Retinal pigment epithelial cell (primary cell): ENCODE data around the gene AMOT.

Experiments used
- DNase-seq: peaks from one replicate; pipeline ENCODE4 v3.0.0-alpha.2; 2010; ENCODE audit warnings: low read depth
- H3K4me3 ChIP-seq: 2 replicates; pipeline ENCODE4 v1.5.1; 2011; ENCODE audit warnings: mild to moderate bottlenecking, low read length, control low read depth, moderate library complexity
- TF ChIP-seq, protein P1 (sequence below): conservative IDR thresholded peaks from 2 replicates; pipeline ENCODE4 v1.5.1; 2011; ENCODE audit warnings: low read depth, low read length, control low read depth, inconsistent platforms

The AMOT gene

GRCh38 chrX:112784692-112785091 is 55.9 kb downstream of the AMOT start:
- no peak for DNase-seq
- H3K4me3 ChIP-seq: no peak overlapping the region
- TF ChIP-seq, protein P1, sequence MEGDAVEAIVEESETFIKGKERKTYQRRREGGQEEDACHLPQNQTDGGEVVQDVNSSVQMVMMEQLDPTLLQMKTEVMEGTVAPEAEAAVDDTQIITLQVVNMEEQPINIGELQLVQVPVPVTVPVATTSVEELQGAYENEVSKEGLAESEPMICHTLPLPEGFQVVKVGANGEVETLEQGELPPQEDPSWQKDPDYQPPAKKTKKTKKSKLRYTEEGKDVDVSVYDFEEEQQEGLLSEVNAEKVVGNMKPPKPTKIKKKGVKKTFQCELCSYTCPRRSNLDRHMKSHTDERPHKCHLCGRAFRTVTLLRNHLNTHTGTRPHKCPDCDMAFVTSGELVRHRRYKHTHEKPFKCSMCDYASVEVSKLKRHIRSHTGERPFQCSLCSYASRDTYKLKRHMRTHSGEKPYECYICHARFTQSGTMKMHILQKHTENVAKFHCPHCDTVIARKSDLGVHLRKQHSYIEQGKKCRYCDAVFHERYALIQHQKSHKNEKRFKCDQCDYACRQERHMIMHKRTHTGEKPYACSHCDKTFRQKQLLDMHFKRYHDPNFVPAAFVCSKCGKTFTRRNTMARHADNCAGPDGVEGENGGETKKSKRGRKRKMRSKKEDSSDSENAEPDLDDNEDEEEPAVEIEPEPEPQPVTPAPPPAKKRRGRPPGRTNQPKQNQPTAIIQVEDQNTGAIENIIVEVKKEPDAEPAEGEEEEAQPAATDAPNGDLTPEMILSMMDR: no peak

DNA sequence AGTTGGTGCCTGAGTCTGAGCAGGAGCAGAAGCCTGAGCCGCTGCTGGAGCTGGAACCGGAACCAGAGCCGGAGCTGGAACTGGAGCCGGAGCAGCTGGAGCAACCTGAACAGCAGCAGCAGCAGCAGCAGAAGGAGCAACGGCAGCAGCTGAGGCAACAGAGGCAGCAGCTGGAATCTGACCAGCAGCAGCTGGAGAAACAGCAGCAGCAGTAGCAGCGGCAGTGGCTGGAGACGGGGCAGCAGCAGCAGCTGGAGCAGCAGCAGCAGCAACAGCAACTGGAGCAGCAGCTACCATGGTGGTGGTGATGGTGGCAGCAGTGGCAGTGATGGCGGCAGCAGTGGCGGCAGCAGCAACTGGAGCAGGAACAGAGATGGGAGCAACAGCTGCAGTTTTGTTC is 61.5 kb downstream of the AMOT start:
- no peak for DNase-seq
- TF ChIP-seq, protein P1: no peak
- no peak overlapping the region for H3K4me3 ChIP-seq

- TF ChIP-seq, protein P1: no peak
- DNase-seq: no peak
- H3K4me3 ChIP-seq: no peak overlapping the region
Observed at GRCh38 chrX:112774651-112775293, 65.9 kb downstream of the AMOT start.

GRCh38 chrX:112774142-112774541 is 66.5 kb downstream of the AMOT start:
- TF ChIP-seq, protein P1: no peak
- no peak for DNase-seq
- no peak overlapping the region for H3K4me3 ChIP-seq

- no peak for DNase-seq
- no peak overlapping the region for H3K4me3 ChIP-seq
- TF ChIP-seq, protein P1: no peak
Observed at GRCh38 chrX:112769034-112769433, 71.6 kb downstream of the AMOT start.

DNA sequence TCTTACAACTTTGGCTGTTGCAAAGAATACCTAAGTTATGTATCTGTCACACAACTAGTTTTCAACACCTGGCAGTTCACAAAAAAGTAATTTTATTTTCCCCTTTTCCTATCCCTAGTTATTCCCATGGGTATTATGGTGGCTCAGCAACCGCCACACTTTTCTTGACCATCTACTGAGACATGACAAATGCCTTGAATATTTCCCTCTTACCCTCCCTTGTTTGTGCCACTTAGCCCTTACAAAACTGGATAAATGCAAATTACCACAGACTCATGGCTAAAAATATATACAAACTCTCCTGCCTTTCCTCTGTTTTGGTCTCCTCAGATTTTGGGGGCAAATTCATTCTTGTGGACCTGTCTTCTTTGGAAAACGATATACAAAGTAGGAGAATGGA is 72.1 kb downstream of the AMOT start:
- no peak overlapping the region for H3K4me3 ChIP-seq
- TF ChIP-seq, protein P1: no peak
- no peak for DNase-seq

- no peak for DNase-seq
- TF ChIP-seq, protein P1: no peak
- no peak overlapping the region for H3K4me3 ChIP-seq
Observed at GRCh38 chrX:112766774-112767173, 73.9 kb downstream of the AMOT start.
